Fibroblast of skin of left biceps (primary cell): ENCODE data around the gene TMEM54.

Experiments
- DNase-seq, 2 experiments: peaks; one replicate each; pipeline ENCODE4 v3.0.0-alpha.2; 2013; ENCODE audit warnings: low read depth in 2 of 2

Gene TMEM54

GRCh38 chr1:32864375-32865019 lies 36.7 kb downstream of the TMEM54 start:
- DNase-seq, result no peak

GRCh38 chr1:32863881-32864245 lies 37.3 kb downstream of the TMEM54 start:
- no peak for DNase-seq

- no peak for DNase-seq
Measured at GRCh38 chr1:32863218-32863880, 37.8 kb downstream of the TMEM54 start.

- no peak for DNase-seq
Measured at GRCh38 chr1:32861904-32862695, 39.1 kb downstream of the TMEM54 start.

GRCh38 chr1:32860566-32860965 lies 40.6 kb downstream of the TMEM54 start:
- no peak for DNase-seq

- no peak for DNase-seq
Measured at GRCh38 chr1:32859915-32860314, 41.3 kb downstream of the TMEM54 start.

GRCh38 chr1:32858791-32859190 lies 42.4 kb downstream of the TMEM54 start:
- DNase-seq, result no peak

- no peak for DNase-seq
Measured at GRCh38 chr1:32858136-32858535, 43.1 kb downstream of the TMEM54 start.

- no peak for DNase-seq
Measured at GRCh38 chr1:32855861-32856617, 45.1 kb downstream of the TMEM54 start.

- no peak for DNase-seq
Measured at GRCh38 chr1:32848354-32849063, 52.7 kb downstream of the TMEM54 start.
